Right lobe of liver (tissue), 4 donors: ENCODE data around the gene MRC2.

ENCODE experiments used
- POLR2A ChIP-seq: fragments of 450-650 bp; IDR thresholded peaks from one replicate; pipeline ENCODE4 v1.6.1; 2017; ENCODE audit warnings: antibody characterized with exemption, mild to moderate bottlenecking
- TF ChIP-seq, protein P1 (sequence below), 4 donors: fragments of 200-600 bp in 3 of 4; fragments of 450-650 bp in 1 of 4; IDR thresholded peaks; one replicate each; pipeline versions ENCODE4 v1.5.1 to v1.8.0; 2016 to 2022; ENCODE audit warnings: antibody characterized with exemption in 4 of 4, mild to moderate bottlenecking in 2 of 4
- donor health status: DM: no; HTN: no; CAD: no.
- donor health status: DM: no; HTN: no; CAD: no.
- donor health status: DM: no; HTN: yes; CAD: no.

DNA sequence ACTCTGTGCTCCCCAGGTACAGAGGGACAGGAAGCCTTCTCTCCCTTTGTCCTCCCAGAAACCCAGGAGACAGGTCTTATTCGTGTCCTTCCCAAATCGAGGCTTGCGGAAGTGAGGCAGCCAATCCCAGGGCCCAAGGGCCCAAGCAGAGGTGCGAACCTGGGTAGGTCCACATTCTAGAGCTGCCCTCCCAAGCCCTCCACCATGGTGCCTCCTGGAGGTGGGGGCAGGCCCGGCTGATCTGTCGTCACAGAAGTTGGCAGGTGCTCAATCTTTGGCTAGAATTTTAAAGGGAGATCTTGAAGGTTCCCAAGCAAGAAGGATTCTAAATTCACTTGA lies 21.5 kb downstream of the MRC2 start:
- TF ChIP-seq, protein P1, sequence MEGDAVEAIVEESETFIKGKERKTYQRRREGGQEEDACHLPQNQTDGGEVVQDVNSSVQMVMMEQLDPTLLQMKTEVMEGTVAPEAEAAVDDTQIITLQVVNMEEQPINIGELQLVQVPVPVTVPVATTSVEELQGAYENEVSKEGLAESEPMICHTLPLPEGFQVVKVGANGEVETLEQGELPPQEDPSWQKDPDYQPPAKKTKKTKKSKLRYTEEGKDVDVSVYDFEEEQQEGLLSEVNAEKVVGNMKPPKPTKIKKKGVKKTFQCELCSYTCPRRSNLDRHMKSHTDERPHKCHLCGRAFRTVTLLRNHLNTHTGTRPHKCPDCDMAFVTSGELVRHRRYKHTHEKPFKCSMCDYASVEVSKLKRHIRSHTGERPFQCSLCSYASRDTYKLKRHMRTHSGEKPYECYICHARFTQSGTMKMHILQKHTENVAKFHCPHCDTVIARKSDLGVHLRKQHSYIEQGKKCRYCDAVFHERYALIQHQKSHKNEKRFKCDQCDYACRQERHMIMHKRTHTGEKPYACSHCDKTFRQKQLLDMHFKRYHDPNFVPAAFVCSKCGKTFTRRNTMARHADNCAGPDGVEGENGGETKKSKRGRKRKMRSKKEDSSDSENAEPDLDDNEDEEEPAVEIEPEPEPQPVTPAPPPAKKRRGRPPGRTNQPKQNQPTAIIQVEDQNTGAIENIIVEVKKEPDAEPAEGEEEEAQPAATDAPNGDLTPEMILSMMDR (IDR thresholded peaks at IDR 0.05): no peak
- TF ChIP-seq POLR2A: no peak
